Measurements from ENCODE around the gene TCF25.

Gene TCF25

DNA sequence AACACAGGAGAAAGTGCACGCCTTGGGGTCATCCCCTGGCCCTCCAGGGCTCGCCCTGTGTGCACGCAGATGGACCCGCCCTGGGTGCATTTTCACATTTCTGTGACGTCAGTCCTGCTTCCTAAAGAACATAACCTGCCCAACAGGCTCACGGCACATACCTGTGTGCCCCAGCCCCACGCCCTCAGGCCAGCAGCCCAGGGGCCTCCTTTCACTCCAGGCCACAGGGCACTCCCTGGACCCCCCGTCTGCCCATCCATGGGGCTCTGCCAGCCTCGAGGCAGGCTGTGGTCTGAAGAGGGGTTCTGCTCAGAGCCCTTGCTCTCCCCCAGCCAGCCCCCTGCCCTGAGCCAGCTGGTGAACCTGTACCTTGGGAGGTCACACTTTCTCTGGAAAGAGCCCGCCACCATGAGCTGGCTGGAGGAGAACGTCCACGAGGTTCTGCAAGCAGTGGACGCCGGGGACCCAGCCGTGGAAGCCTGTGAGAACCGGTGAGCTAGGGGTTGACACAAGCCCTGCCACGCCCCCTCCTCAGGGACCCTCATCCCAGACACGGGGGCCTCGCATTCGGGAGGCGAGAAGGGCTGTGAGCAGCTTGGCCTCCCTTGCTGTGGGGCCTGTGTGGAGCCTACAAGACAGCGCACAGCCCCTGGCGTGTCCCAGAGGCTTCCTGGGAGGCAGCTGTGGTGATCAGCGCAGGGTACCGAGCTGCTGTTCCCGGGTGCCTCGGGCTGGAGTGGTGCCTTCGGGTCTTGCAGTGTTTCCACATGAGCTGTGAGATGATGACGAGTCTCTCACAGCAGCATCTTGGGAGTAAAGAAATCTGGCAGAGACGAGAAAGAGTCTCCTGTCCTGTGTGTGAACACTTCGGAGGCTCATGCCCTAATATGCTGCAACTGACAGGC is 31.5 kb downstream of the TCF25 start:
- no peak for DNase-seq (ENCODE audit: extremely low read depth, low read depth)

DNA sequence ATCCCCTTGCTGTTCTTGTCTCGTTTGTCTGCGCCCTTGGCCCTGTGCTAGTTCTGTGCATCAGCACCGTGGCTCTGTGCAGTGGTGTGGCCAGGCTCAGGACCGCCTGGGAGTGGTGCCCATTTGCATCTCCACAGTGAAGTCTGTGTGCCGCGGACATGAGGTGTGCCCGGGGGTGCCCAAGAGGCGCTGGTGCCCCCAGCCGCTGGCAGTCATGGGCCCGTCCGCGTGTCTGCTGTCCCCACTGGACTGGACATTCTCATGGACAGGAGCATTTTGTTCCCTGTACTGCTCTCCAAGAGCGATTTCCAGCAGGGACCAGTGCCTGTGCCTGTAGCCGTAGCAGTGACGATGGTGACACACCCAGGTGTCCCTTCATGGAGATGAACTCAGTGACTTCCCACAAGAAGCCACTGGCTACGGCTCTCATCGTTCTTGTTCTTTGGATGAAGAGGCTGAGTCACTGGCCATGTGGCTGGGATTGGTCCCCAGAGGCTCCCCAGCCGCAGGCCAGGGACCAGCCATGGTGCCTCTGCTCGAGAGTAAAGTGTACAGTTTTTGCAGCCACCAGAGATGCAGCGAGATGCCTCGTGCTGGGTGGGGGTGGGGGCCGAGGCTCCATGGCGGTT is 32.2 kb downstream of the TCF25 start:
- TF ChIP-seq, protein P1, sequence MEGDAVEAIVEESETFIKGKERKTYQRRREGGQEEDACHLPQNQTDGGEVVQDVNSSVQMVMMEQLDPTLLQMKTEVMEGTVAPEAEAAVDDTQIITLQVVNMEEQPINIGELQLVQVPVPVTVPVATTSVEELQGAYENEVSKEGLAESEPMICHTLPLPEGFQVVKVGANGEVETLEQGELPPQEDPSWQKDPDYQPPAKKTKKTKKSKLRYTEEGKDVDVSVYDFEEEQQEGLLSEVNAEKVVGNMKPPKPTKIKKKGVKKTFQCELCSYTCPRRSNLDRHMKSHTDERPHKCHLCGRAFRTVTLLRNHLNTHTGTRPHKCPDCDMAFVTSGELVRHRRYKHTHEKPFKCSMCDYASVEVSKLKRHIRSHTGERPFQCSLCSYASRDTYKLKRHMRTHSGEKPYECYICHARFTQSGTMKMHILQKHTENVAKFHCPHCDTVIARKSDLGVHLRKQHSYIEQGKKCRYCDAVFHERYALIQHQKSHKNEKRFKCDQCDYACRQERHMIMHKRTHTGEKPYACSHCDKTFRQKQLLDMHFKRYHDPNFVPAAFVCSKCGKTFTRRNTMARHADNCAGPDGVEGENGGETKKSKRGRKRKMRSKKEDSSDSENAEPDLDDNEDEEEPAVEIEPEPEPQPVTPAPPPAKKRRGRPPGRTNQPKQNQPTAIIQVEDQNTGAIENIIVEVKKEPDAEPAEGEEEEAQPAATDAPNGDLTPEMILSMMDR (IDR thresholded peaks at IDR 0.05; ENCODE audit: low read depth, low read length) = no peak

More for the DNA sequence above, 31.5 kb downstream of the TCF25 start:
- TF ChIP-seq, protein P1 (IDR thresholded peaks at IDR 0.05; ENCODE audit: low read depth, low read length) = no peak

DNA sequence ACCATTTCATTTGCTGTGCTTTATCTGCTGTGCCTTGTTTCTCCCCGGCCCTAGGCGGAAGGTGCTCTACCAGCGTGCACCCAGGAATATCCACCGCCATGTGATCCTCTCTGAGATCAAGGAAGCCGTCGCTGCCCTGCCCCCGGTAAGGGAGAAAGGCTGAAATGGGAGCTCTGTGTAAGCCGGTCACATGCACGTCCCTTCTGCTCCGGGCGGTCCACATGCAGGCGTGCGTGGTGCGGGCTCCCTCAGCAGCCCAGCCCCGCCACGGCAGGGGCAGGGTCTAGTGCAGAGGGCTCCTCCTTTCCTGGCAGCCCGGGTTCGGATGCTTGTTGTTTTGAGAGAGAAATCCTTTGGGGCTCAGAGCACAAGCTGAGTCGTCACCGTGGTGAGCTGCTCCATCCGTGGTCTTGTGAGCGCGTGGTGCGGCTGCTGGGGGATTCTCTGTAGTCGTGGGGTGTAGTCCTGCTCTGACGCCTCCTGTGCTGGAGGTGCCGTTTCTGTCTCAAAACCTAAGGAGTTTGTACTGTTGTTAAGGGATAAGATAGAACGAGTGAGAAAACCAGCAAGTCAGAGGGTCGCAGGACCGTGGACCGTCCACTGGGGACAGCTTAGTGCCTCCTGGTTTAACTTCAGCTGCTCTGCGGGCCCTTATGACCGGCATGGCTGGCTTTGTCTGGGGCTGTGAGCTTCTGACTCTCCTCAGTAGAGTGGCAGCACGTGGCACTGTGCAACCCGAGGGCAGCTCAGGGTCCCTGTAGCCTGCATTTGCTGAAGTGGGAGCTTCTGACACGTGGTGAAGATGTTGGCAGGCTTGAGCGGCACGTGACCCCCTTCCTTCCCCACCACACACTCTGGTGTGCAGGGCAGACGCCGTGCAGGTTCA is 33.0 kb downstream of the TCF25 start:
- DNase-seq (ENCODE audit: extremely low read depth, low read depth) = no peak
- TF ChIP-seq, protein P1 (IDR thresholded peaks at IDR 0.05; ENCODE audit: low read depth, low read length) = no peak

More for the DNA sequence above, 32.2 kb downstream of the TCF25 start:
- no peak for DNase-seq (ENCODE audit: extremely low read depth, low read depth)

DNA sequence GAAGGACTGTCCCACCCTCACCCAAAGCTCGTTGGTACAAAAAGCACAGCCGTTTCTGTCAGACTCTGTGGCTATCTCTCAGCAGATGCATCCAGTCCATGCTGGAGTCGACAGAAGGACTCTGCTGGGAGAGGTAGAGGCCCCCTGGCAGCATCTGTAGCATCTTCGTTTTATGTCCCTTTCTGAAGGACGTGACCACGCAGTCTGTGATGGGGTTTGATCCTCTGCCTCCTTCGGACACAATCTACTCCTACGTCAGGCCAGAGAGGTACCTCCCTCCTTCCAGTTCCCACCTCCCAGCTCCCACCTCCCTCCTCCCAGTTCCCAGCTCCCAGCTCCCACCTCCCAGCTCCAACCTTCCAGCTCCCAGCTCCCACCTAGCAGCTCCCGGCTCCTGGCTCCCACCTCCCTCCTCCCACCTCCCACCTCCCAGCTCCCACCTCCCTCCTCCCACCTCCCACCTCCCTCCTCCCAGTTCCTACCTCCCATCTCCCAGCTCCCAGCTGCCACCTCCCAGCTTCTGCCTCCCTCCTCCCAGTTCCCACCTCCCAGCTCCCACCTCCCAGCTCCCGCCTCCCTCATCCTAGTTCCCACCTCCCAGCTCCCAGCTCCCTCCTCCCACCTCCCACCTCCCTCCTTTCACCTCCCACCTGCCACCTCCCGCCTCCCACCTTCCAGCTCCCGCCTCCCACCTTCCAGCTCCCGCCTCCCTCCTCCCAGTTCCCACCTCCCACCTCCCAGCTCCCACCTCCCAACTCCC is 33.8 kb downstream of the TCF25 start:
- DNase-seq (ENCODE audit: extremely low read depth, low read depth) = no peak
- TF ChIP-seq, protein P1 (IDR thresholded peaks at IDR 0.05; ENCODE audit: low read depth, low read length) = no peak

DNA sequence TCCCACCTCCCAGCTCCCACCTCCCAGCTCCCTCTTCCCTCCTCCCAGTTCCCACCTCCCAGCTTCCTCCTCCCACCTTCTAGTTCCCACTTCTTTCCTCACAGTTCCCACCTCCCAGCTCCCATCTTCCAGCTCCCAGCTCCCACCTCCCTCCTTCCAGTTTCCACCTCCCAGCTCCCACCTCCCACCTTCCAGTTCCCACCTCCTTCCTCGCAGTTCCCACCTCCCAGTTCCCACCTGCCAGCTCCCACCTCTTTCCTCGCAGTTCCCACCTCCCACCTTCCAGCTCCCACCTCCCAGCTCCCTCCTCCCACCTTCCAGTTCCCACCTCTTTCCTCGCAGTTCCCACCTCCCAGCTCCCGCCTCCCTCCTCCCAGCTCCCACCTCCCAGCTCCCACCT is 34.8 kb downstream of the TCF25 start:
- DNase-seq (ENCODE audit: extremely low read depth, low read depth) = no peak
- TF ChIP-seq, protein P1 (IDR thresholded peaks at IDR 0.05; ENCODE audit: low read depth, low read length) = no peak

DNA sequence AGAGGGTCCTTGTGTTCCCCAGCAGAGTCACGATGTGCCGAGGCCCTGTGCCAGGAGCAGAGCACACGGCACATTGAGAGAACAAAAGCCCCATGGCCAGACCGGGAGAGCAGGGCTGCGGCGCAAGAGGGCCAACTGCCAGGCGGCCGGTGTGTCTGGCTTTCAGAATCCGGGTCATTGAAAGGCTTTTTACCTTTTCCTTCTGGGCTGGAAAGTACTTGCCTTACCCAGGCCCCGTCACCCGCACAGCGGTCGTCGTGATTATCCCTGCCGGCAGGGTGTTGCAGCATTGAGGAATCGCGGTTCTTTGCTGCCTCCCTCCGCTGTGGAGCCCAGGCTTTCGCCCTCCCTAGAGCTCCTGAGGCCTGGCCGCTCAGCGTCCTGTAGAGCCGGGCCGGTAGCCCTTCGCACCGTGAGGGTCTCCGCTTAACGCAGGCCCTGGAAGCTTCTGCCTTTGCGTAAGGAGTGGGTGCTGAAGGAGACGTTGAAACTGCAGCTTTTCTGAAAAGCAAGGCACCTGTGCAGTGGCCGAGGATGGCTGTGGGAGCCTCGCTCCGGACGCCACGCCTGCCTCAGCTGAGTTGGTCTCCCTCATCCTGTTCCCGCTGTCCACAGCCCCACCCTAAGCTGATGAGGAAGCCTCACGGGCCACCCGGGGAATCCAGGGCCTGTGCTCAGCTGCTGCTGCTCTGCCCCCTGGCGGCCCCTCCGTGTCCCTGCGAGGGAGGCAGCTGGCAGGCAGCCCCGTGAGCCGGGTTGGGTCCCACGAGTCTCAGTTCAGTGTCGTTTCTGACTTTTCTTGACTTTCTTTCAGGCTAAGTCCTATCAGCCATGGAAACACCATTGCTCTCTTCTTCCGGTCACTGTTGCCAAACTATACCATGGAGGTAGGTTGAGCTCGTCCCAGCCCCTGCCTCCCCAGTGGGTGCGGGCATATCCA is 36.7 kb downstream of the TCF25 start:
- no peak for DNase-seq (ENCODE audit: extremely low read depth, low read depth)
- TF ChIP-seq, protein P1 (IDR thresholded peaks at IDR 0.05; ENCODE audit: low read depth, low read length) = peak; percentile 83

Measured in AG09319 (cell line).